CD4-positive, alpha-beta T cell treated with Interleukin-2 at 100 ng/mL for 4 hours (primary cell): ENCODE measurements around the gene IFNAR1.
"Not testable (repeated sequence)": the region's sequence is repeated elsewhere in the genome, so short reads cannot be mapped to it uniquely, and the experiment has no call there.

ENCODE experiments used
- DNase-seq: peaks from one replicate; pipeline ENCODE4 v3.0.0-alpha.2; 2020; ENCODE audit warnings: low spot score

Gene IFNAR1

DNA sequence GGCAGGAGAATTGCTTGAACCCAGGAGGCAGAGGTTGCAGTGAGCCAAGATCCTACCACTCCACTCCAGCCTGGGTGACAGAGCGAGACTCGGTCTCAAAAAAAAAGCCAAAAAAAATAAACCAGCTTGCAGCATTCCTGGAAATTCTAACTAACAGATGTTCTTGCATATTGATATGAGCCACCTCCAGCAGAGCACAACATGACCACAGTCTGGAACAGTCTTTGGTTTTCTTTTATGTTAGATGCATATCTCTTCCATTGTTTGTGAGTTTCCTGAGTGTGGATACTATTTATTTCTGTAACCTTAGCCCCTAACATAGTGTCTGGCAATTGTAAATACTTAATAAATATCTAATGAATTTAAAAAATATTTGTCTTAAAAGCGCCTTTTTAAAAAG, 23.9 kb downstream of the IFNAR1 start:
- DNase-seq = no peak

DNA sequence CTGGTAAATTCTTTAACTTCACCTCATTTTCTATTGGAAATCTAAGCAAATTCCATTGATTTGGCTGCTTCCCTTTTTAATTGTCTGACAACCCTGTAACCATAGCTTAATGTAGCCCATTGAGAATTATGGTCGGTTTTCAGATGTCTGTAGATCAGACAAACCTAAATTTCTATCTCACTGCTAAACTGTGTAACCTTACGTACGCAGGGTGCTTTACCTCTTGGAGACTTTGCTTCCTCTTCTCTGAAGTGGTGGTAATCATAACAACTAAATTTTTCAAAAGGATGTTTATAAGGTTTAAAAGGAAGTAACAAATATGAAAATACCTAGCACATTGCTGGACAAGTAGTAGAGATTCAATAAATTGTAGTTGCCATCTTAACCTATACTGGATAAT, 25.9 kb downstream of the IFNAR1 start:
- no peak for DNase-seq

DNA sequence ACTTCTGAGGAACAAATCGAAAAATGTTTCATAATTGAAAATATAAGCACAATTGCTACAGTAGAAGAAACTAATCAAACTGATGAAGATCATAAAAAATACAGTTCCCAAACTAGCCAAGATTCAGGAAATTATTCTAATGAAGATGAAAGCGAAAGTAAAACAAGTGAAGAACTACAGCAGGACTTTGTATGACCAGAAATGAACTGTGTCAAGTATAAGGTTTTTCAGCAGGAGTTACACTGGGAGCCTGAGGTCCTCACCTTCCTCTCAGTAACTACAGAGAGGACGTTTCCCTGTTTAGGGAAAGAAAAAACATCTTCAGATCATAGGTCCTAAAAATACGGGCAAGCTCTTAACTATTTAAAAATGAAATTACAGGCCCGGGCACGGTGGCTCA, 30.6 kb downstream of the IFNAR1 start:
- DNase-seq = no peak

DNA sequence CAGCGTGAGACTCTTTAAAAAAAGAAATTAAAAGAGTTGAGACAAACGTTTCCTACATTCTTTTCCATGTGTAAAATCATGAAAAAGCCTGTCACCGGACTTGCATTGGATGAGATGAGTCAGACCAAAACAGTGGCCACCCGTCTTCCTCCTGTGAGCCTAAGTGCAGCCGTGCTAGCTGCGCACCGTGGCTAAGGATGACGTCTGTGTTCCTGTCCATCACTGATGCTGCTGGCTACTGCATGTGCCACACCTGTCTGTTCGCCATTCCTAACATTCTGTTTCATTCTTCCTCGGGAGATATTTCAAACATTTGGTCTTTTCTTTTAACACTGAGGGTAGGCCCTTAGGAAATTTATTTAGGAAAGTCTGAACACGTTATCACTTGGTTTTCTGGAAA, 31.2 kb downstream of the IFNAR1 start:
- DNase-seq = no peak

DNA sequence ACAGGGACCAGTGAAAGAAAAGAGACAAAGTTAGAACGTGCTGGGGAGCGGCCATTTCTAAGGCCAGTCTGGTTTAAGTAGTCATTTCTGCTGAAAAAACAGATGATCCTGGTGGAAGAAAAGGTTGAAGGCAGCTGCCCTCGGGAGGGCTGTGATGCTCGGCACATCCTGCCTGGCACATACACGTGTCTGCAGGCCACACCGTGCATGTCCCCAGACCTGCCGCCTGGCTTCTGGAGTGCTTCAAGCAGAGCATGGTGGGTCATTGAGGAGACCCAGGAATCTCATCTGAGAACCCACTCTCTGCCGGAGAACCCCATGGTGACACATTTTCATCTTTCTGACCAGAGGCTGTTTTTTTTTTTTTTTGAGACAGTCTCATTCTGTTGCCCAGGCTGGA, 32.4 kb downstream of the IFNAR1 start:
- no peak for DNase-seq

DNA sequence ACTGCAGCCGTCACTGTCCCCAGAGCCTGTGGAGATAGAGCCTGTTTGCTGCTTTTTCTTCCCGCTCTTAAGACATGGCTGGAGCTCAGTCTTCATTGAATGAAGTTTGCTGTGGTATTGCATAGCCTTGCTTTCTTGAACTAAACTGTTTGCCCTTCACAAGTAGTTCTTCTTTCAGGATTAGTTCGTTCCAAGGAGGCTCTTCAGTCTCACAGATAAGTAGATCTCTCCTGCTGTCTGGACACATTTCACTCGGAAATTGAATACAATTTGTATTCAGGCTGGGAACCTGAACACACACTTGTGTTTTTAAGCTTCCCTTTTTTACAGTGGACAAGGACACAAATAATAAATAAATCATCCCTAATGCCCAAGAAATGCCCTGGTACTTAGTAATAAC, 34.7 kb downstream of the IFNAR1 start:
- no peak for DNase-seq

DNA sequence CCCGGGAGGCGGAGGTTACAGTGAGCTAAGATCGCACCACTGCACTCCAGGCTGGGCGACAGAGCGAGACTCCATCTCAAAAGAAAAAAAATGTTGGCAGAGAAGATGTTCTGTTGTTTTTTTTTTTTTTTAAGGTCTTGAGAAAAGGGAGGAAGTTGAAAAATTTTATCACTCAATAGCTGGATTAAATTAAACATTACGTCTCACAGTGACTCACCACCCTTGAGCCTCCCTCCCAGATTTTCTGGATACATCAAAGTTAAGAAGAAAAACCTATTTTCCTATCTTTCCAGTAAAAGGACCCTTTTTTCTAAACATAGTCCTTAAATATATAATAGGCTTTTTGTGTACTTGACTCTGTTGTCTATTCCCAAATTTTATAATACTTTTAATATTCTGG, 35.5 kb downstream of the IFNAR1 start:
- no peak for DNase-seq

DNA sequence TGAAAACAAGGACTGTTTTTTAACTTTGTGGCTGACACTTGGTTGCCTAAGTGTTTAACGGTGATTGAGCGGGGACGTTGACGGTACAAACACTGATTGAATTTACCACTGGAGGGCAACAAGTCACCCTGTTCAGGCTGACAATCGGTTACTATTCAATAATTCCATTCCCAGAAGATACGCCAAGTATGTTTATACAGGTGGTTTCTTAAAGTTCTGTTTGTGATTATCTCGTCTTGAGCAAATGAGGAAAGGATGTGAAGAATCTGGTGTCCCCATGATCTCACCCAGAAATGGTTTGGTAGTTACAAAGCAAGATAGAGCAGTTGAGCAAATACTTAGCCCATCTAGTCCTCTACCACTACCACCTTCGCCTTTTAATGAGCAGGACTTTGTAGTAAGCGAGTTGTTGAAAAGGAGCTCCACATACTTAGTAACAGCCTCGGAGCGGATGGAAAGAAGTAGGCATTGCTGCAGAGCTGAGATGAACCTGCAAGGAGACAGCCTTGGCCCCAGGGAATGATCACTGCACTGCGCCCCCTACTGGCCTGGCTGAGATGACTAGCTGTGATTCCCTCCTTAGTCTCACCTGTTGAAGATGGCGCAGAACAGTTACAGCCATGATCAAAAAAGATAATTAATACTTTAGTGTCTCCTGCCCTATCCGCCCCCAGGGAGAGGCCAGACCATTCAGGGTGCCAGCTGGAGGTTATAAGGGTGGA, 36.3 kb downstream of the IFNAR1 start:
- DNase-seq = peak; percentile 89

DNA sequence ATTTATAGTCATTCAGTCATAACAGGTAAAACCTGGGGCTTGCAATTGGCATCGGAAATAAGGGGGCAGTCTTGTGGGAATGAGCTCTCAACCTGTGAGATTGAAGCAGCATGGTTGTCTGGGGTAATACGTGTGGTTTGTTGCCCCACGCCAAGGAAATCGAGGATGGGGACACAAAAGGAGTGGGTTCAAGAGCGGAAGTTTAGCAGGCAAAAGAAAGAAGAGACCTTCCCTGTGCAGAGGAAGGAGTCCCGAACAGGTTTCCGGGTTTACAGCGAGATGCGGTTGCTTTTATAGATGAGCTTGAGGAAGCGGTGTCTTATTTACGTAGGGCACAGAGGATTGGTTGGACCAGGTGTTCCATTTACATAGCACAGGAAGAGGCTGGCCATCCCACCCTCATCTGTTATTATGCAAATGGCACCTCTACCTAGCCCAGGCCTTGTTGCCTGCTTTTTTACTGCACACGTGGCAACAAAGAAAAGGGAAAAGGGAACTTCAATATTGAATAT, 37.3 kb downstream of the IFNAR1 start:
- DNase-seq = peak; percentile 81

DNA sequence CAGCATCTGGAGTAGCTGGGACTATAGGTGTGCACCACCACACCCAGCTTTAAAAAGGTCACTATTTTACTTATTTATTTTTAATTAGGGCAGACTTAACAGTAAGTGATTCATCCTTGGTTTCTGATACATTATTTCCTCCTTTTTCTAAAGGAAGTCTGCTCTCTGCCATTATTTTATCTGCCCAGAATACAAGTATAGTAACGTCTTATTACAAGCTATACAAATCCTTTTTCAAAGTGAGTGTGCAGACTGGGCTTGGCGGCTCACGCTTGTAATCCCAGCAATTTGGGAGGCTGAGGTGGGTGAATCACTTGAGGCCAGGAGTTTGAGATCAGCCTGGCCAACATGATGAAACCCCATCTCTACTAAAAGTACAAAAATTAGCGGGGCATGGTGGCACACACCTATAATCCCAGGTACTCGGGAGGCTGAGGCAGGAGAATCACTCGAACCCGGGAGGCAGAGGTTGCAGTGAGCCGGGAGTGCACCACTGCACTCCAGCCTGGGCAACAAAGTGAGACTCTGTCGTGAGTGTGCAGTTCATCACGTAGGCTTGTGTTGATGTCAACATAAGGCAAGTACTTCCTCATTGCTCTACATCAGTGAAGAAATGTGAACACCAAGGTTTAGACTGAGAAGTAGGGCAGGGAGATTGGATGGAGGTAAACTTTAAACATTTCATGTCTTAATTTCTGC, 39.3 kb downstream of the IFNAR1 start:
- DNase-seq = not testable (repeated sequence)

DNA sequence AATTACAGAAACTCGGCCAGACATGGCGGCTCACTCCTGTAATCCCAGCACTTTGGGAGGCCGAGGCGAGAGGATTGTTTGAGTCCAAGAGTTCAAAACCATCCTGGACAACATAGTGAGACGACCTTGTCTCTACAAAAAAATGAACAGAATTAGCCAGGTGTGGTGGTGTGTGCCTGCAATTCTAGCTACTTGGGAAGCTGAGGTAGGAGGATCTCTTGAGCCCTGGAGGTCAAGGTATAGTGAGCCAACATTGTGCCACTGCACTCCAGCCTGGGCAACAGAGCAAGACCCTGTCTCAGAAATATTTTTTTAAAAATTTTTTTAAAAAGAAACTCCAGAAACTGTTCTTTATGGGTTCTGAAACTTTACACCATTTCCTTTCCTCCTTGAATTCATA, 40.1 kb downstream of the IFNAR1 start:
- no peak for DNase-seq

DNA sequence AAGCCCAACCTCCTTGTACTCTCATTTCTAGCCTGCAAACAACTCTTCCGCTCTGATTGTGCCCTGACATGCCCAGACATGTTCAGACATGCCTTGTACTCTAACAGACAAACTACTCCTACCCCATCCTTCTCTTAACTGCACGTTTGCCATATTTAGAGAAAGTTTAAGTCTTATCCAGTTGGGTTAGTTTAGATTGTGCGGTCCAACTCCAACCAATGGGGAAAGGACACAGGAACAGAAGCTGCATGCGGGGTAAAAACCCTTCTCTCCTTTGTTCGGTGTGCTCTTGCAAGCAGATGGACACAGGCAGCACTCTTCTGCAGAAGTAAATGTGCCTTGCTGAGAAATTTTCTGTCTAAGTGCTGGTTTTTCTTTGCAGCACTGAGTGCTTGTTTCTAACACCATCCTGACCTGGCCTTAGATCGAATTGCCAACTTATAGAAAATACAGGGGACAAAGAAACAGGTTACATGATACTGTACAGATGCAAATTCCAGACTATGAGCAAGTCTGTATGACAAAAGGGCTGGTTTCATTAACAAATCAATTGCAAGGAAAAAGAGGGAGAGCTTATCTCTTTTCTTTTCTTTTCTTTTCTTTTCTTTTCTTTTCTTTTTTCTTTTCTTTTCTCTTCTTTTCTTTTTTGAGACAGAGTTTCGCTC, 42.7 kb downstream of the IFNAR1 start:
- DNase-seq = no peak

DNA sequence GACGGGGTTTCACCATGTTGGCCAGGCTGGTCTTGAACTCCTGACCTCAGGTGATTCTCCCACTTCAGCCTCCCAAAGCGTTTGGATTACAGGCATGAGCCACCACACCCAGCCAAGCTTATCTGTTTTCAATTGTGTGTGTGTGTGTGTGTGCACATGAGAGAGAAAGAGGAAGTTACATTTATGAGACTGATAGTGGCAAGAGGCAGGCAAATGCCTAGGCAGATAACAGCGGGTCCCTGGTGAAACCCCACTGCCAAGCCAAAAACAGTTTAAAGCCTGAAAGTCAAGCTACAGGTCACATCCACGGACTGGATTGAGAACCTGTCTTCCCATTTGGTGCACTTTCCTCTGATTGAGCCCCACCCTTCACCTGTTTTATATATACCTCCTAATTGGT, 43.4 kb downstream of the IFNAR1 start:
- DNase-seq = no peak

DNA sequence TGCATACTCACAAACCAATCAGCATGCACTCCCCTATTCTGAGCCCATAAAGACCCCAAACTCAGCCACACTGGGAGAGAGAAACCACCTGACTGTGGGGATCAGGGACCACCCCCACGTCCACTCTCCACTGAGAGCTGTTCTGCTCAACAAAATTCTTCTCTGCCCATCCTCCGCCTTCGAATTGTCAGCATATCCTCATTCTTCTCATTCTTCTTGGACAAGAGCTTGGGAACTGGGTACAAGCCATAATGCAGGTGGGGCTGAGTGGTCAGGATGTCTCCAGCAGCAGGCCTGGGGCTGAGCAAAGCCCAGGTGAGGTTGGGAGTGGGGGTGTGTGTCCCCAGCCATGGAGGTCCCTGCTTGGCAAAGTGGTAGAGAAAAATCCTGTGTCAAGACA, 43.8 kb downstream of the IFNAR1 start:
- DNase-seq = no peak

DNA sequence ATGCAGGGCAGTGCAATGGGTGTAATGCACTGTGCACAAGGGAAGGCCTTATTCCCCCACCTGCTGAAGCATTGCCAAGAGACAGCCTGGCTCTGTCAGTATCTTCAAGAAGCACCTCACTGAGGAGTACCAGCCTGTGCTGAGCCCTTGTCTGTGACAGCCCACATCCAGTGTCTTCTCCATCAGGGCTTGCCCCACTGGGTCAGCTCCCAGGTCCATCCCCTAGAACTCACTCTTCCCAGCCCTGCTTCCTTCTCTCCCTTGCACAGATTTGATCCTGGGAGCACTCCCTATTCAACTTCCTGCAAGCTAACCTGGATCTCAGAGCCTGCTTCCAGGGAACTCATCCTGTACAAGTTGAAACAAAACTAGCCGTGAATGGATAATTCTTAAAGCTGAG, 44.8 kb downstream of the IFNAR1 start:
- no peak for DNase-seq

DNA sequence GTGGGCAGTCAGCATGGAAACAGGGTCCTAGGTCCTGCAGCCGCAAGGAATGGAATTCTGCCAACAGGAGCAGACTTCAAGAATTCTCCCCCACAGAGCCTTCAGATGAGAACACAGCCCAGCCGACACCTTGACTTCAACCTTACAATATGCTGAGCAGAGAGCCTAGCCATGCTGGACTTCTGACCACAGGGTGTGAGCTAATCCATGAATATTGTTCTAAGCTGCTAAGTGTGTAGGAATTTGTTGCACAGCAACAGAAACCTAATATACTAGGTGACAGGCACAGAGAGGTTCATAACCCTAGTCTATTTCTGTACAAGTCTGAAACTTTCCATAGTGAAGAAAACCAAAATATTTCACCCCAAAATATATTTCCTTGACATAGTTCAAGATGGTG, 45.5 kb downstream of the IFNAR1 start:
- no peak for DNase-seq

DNA sequence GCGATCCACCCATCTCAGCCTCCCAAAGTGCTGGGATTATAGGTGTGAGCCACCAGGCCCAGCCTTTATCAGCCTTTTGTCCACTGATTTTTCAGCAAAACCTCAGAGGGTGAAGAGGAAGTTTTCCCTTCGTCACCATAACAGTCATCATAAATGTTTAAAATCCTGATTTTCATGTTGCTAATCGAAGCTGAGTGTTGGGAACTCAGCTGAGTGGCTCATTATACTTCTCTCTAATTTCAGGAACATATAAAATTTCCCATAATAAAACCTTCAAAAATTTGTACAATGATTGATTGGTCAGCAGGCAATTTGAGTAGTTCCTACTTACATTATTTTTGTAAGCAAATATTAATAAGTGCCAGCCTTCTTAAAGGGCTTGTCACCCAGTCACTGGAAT, 46.6 kb downstream of the IFNAR1 start:
- no peak for DNase-seq

DNA sequence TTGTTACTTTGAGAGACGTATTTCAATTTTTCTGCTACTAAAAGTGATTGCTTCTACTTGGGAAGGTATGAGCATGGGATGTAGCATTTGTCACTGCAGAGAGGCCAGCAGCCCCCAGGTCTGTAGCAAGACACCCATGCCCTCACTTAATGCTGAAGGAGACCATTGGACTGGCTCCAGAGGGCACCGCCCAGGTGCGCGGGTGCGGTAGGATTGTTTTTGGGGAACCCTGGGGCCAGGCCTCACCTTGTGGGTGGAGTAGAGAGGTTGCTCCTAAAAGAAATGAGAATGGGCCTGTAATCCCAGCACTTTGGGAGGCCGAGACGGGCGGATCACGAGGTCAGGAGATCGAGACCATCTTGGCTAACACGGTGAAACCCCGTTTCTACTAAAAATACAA, 47.8 kb downstream of the IFNAR1 start:
- no peak for DNase-seq

DNA sequence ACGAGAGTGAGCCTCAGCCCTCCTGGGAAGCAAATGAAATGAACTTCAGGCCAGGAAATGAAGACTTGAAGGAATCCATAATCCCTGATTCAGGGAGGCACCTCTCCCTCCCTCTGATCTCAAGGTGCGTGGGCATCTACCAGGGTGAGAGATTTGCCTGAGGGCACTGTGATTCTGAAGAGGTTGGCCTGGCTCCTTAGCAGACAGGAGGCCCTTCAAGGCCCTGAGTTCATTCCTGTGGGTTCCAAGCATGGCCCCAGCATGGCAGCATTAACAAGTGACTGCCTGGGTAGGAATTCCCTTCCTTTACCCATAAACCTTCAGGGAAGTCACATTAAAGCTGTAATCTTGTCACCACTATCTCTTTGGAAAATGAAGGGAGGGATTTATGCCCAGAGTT, 48.7 kb downstream of the IFNAR1 start:
- no peak for DNase-seq

DNA sequence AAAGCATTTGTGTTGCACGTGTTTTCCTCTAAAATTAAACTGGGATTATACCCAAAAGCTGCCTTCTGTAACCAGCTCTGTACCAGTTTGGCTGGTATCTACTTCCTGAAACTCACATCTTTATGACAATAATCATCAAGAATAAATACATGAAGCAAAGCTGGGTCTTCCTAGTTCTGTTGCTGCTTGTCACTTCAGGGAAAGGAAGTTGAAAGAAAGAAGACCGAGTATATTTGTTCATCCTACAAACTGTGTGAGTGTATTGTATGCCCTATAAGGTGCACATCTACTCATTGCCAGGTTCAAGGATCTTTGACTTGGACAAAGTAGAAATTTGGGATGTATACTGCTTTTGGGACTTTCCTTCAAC, 49.3 kb downstream of the IFNAR1 start:
- no peak for DNase-seq

DNA sequence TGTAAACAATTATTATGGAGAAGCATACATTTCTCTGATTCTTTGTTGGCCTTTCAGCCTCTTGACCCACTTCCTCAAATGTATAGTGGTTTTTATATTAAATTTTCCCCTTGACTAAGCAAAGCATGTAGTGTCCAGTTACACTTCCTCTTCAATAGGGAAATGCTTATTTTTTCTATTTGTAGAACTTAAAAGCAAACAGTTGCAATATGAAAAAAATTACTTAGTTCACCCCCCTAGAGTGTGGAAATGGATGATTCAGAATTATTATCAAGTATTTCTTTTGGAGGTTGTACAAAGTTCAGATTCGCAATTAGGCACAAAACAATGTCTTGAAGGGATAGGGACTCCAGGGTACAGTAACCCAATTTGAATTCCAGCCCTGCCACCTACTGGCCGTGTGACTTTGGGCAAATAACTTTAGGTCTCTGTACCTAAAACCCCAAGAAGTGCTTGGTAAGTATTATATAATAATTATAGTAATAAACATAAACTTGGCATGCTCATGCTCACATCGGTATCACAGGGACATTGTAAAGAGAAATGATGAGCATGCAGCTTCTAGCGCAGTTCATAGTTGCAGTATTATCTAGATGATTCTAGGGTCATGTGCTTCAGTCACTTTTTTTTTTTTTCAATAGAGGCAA, 49.8 kb downstream of the IFNAR1 start:
- DNase-seq = peak; percentile 73

DNA sequence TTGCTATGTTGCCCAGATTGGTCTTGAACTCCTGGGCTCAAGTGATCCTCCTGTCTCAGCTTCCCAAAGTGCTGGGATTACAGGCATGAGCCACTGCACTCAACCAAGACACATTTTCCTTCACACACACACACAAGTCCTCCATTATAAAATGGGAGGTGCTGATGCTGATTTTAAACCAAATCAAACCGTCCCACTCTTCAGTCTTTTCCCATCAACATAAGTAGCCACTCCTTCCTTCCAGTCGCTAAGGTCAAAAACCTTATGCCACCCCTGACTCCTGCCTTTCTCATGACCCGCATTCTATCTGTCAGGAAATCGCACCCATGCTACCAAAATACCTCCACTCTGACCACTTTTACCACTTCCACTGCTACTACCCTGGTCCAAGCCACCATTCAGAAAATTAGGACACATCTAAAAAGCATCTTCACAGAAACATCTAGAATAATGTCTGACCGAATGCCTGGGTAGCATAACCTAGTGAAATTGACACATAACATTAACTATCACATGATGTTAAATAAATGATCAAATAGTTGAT, 50.4 kb downstream of the IFNAR1 start:
- no peak for DNase-seq
